DOHH2 (cell line): ENCODE data around the gene WASF2.

Experiments used
- H3F3A ChIP-seq: fragments of 200-600 bp; sonication (generic), shearing (Covaris generic); 2 replicates; pipeline ENCODE4 v1.6.0; 2016; ENCODE audit warnings: antibody characterized with exemption, mild to moderate bottlenecking; ENCODE audit not compliant: control insufficient read depth, insufficient read depth
- H3K27ac ChIP-seq: fragments of 200-600 bp; sonication (generic); 2 replicates; pipeline ENCODE4 v1.5.1; 2014; ENCODE audit warnings: low read depth, mild to moderate bottlenecking, low read length, moderate library complexity
- H3K27me3 ChIP-seq: fragments of 200-600 bp; sonication (generic); 2 replicates; pipeline ENCODE4 v1.6.1; 2014; ENCODE audit warnings: mild to moderate bottlenecking, low read length, mixed read lengths; ENCODE audit not compliant: control insufficient read depth
- H3K36me3 ChIP-seq: fragments of 200-600 bp; sonication (generic); 2 replicates; pipeline ENCODE4 v1.6.1; 2014; ENCODE audit warnings: mild to moderate bottlenecking, low read length, moderate library complexity, mixed read lengths; ENCODE audit not compliant: control insufficient read depth
- H3K4me1 ChIP-seq: fragments of 200-600 bp; sonication (generic); 2 replicates; pipeline ENCODE4 v1.6.1; 2014; ENCODE audit warnings: mild to moderate bottlenecking, low read length, mixed read lengths; ENCODE audit not compliant: control insufficient read depth
- H3K4me2 ChIP-seq: fragments of 200-600 bp; sonication (generic); 2 replicates; pipeline ENCODE4 v1.6.0; 2014; ENCODE audit warnings: mild to moderate bottlenecking, low read length, moderate library complexity
- H3K4me3 ChIP-seq: fragments of 200-600 bp; sonication (generic); 2 replicates; pipeline ENCODE4 v1.5.1; 2014; ENCODE audit warnings: mild to moderate bottlenecking, low read length, mixed read lengths
- H3K79me2 ChIP-seq: fragments of 200-600 bp; sonication (generic); 2 replicates; pipeline ENCODE4 v1.6.1; 2014; ENCODE audit warnings: mild to moderate bottlenecking, low read length, mixed read lengths; ENCODE audit not compliant: control insufficient read depth
- H3K9me2 ChIP-seq: fragments of 200-600 bp; sonication (generic); replicated peaks from 2 replicates; pipeline ENCODE4 v1.6.1; 2014; ENCODE audit warnings: mild to moderate bottlenecking, low read length, mixed read lengths; ENCODE audit not compliant: control insufficient read depth
- H3K9me3 ChIP-seq: fragments of 200-600 bp; sonication (generic); 2 replicates; pipeline ENCODE4 v1.6.1; 2014; ENCODE audit warnings: antibody characterized with exemption, low read length, mixed read lengths; ENCODE audit not compliant: control insufficient read depth, insufficient read depth
- H4K20me1 ChIP-seq: fragments of 200-600 bp; sonication (generic); 2 replicates; pipeline ENCODE4 v1.6.0; 2014; ENCODE audit warnings: low read depth, mild to moderate bottlenecking, antibody characterized with exemption, low read length, moderate library complexity; ENCODE audit not compliant: control insufficient read depth, insufficient read depth
- CTCF ChIP-seq: fragments of 200-600 bp; sonication (generic); IDR thresholded peaks from one replicate; pipeline ENCODE4 v1.5.1; 2014; ENCODE audit warnings: antibody characterized with exemption, mild to moderate bottlenecking, low read depth, low read length; ENCODE audit not compliant: poor library complexity, severe bottlenecking
- EZH2phosphoT487 ChIP-seq: fragments of 200-600 bp; sonication (generic); IDR thresholded peaks from 2 replicates; pipeline ENCODE4 v1.6.1; 2017; ENCODE audit warnings: borderline replicate concordance, mild to moderate bottlenecking, antibody characterized with exemption, low read length, moderate library complexity, mixed read lengths

WASF2 gene

GRCh38 chr1:27509127-27510080 is 19.4 kb upstream of the WASF2 start:
- H3K79me2 ChIP-seq = no peaks in the 10 kb centered on the region
- no peaks in the 10 kb centered on the region for H4K20me1 ChIP-seq
- TF ChIP-seq CTCF (no peak), EZH2phosphoT487 (no peak)
- H3K9me2 ChIP-seq = no peaks in the 10 kb centered on the region
- H3K27me3 ChIP-seq = no peaks in the 10 kb centered on the region
- no peak overlapping the region for H3K4me2 ChIP-seq
- no peaks in the 10 kb centered on the region for H3K4me1 ChIP-seq
- no peaks in the 10 kb centered on the region for H3K9me3 ChIP-seq
- H3K4me3 ChIP-seq = no peak overlapping the region
- no peak overlapping the region for H3K27ac ChIP-seq
- H3K36me3 ChIP-seq = no peaks in the 10 kb centered on the region
- no peaks in the 10 kb centered on the region for H3F3A ChIP-seq

- Histone ChIP-seq H3K36me3 (no peaks in the 10 kb centered on the region), H3K4me2 (no peak overlapping the region), H3K27me3 (no peaks in the 10 kb centered on the region), H3K4me3 (no peak overlapping the region), H3K79me2 (no peaks in the 10 kb centered on the region), H3F3A (no peaks in the 10 kb centered on the region), H3K9me2 (no peaks in the 10 kb centered on the region), H4K20me1 (no peaks in the 10 kb centered on the region), H3K4me1 (no peaks in the 10 kb centered on the region), H3K27ac (no peak overlapping the region), H3K9me3 (no peaks in the 10 kb centered on the region)
- no peak for TF ChIP-seq EZH2phosphoT487
- no peak for TF ChIP-seq CTCF
These were observed 18.1 kb upstream of the WASF2 start for GRCh38 chr1:27507960-27508665.

GRCh38 chr1:27506703-27507102 is 16.7 kb upstream of the WASF2 start:
- H3K27me3 ChIP-seq = no peaks in the 10 kb centered on the region
- no peak overlapping the region for H3K4me2 ChIP-seq
- no peaks in the 10 kb centered on the region for H3K9me3 ChIP-seq

More at GRCh38 chr1:27506703-27507102, 16.7 kb upstream of the WASF2 start:
- Histone ChIP-seq H4K20me1 (no peaks in the 10 kb centered on the region), H3K9me2 (no peaks in the 10 kb centered on the region), H3K79me2 (no peaks in the 10 kb centered on the region), H3F3A (0 out of 2 replicates have a peak, but pooled peaks cover 4% of the 10 kb centered on the region), H3K4me3 (no peak overlapping the region), H3K4me1 (no peaks in the 10 kb centered on the region), H3K36me3 (no peaks in the 10 kb centered on the region), H3K27ac (no peak overlapping the region)
- TF ChIP-seq EZH2phosphoT487 (no peak), CTCF (no peak)
